SK-N-SH treated with all-trans-retinoic acid at 6 μM for 48 hours (cell line): Measurements from ENCODE around the gene MFN2.

Source experiments
- ATAC-seq: fragments of 200-7000 bp; cut with Tn5 transposase; 3 replicates; pipeline ENCODE4 v1.9.1; 2020; ENCODE audit warnings: mild to moderate bottlenecking, moderate library complexity
- ARNTL ChIP-seq: fragments of 450-650 bp; formaldehyde crosslinking; IDR thresholded peaks from 2 replicates; pipeline ENCODE4 v1.5.0; 2020; ENCODE audit warnings: low read depth, mild to moderate bottlenecking, moderate library complexity, borderline replicate concordance
- CSDC2 ChIP-seq: fragments of 250-450 bp; sonication (Bioruptor Pico); IDR thresholded peaks from 2 replicates; pipeline ENCODE4 v1.5.0; 2020; ENCODE audit warnings: mild to moderate bottlenecking, moderate library complexity
- ESRRG ChIP-seq: fragments of 250-450 bp; sonication (Bioruptor Pico); IDR thresholded peaks from 2 replicates; pipeline ENCODE4 v1.6.1; 2021; ENCODE audit warnings: mild to moderate bottlenecking
- GLIS3 ChIP-seq: fragments of 250-450 bp; sonication (Bioruptor Pico); IDR thresholded peaks from 2 replicates; pipeline ENCODE4 v1.5.0; 2020; ENCODE audit warnings: mild to moderate bottlenecking, moderate library complexity
- OSR1 ChIP-seq: fragments of 250-450 bp; sonication (Bioruptor Pico); IDR thresholded peaks from 2 replicates; pipeline ENCODE4 v1.8.0; 2022; ENCODE audit warnings: moderate library complexity, mild to moderate bottlenecking, inconsistent platforms
- PPARA ChIP-seq: fragments of 250-450 bp; sonication (Bioruptor Pico); IDR thresholded peaks from 2 replicates; pipeline ENCODE4 v1.5.0; 2020; ENCODE audit warnings: mild to moderate bottlenecking, borderline replicate concordance
- SNAI2 ChIP-seq: fragments of 250-450 bp; sonication (Bioruptor Pico); IDR thresholded peaks from 2 replicates; pipeline ENCODE4 v1.5.0; 2020; ENCODE audit warnings: mild to moderate bottlenecking, moderate library complexity
- TCF4 ChIP-seq: fragments of 250-450 bp; sonication (Bioruptor Pico); IDR thresholded peaks from 2 replicates; pipeline ENCODE4 v1.8.0; 2021; ENCODE audit warnings: mild to moderate bottlenecking, moderate library complexity, borderline replicate concordance
- TOX ChIP-seq: fragments of 250-450 bp; sonication (Bioruptor Pico); IDR thresholded peaks from 2 replicates; pipeline ENCODE4 v1.8.0; 2021; ENCODE audit warnings: mild to moderate bottlenecking, moderate library complexity, borderline replicate concordance
- ZFP3 ChIP-seq: fragments of 250-450 bp; sonication (Bioruptor Pico); IDR thresholded peaks from 2 replicates; pipeline ENCODE4 v1.5.0; 2020; ENCODE audit warnings: mild to moderate bottlenecking, moderate library complexity
- ZFP30 ChIP-seq: fragments of 450-650 bp; formaldehyde crosslinking; IDR thresholded peaks from 2 replicates; pipeline ENCODE4 v1.5.0; 2022; ENCODE audit warnings: mild to moderate bottlenecking, moderate library complexity
- ZNF565 ChIP-seq: fragments of 450-650 bp; formaldehyde crosslinking; conservative IDR thresholded peaks from 2 replicates; pipeline ENCODE4 v1.5.0; 2020; ENCODE audit warnings: low read depth, mild to moderate bottlenecking, moderate library complexity
- ZNF70 ChIP-seq: fragments of 450-650 bp; formaldehyde crosslinking; IDR thresholded peaks from 2 replicates; pipeline ENCODE4 v1.5.0; 2020; ENCODE audit warnings: mild to moderate bottlenecking, moderate library complexity
- ZNF8 ChIP-seq: fragments of 450-650 bp; formaldehyde crosslinking; IDR thresholded peaks from 2 replicates; pipeline ENCODE4 v1.5.0; 2020; ENCODE audit warnings: mild to moderate bottlenecking, moderate library complexity
- TF ChIP-seq, protein P1 (sequence below): fragments of 250-450 bp; sonication (Bioruptor Pico); IDR thresholded peaks from 2 replicates; pipeline ENCODE4 v1.5.1; 2021; ENCODE audit warnings: mild to moderate bottlenecking, moderate library complexity
- TF ChIP-seq, protein P2 (sequence below): fragments of 250-450 bp; sonication (Bioruptor Pico); IDR thresholded peaks from 2 replicates; pipeline ENCODE4 v1.8.0; 2020; ENCODE audit warnings: mild to moderate bottlenecking, moderate library complexity, borderline replicate concordance
- TF ChIP-seq, protein P3 (sequence below): fragments of 250-450 bp; sonication (Bioruptor Pico); IDR thresholded peaks from 2 replicates; pipeline ENCODE4 v1.5.0; 2020; ENCODE audit warnings: mild to moderate bottlenecking, moderate library complexity
- TF ChIP-seq, protein P4 (sequence below): fragments of 250-450 bp; sonication (Bioruptor Pico); IDR thresholded peaks from 2 replicates; pipeline ENCODE4 v1.8.0; 2021; ENCODE audit warnings: low read depth, mild to moderate bottlenecking, moderate library complexity, borderline replicate concordance
- TF ChIP-seq, protein P5 (sequence below): fragments of 250-450 bp; sonication (Bioruptor Pico); IDR thresholded peaks from 2 replicates; pipeline ENCODE4 v1.5.1; 2020; ENCODE audit warnings: low read depth, mild to moderate bottlenecking, moderate library complexity

MFN2 gene

DNA sequence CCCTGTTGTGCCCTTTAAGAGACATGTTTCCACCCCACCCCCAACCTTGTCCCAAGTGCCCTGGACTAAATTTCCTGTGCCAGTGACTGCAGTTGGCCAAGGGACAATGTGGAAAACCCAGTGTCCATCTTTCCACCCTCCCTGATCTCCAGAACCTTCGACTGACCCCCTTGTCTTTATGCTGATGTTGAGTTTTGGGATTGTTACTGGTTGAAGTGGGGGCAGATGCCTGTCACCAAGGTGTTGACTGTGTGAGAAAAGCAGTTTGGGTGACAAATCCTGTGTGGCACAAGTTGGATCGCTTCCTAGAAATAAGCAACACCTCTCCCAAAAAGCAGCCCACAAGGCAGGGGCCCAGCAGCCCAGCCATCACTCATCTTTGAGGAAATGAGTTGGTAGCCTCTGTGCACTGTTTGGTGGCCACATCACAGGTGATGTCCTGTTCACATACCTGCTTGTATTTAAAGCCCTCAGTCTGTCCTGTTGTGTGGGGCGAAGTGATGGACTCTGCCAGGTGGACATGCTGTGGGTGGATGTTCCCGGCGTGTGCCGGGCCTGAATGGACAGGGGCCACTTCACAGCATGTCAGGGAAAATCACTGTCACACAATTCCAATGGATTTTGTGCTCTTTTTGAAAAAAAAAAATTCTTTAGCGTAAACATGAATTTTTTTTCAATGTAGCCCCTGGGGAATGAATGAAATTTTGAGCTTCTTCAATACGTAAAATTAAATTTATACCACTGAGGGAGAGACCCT, 32.5 kb downstream of the MFN2 start (continued):
- TF ChIP-seq, protein P1, sequence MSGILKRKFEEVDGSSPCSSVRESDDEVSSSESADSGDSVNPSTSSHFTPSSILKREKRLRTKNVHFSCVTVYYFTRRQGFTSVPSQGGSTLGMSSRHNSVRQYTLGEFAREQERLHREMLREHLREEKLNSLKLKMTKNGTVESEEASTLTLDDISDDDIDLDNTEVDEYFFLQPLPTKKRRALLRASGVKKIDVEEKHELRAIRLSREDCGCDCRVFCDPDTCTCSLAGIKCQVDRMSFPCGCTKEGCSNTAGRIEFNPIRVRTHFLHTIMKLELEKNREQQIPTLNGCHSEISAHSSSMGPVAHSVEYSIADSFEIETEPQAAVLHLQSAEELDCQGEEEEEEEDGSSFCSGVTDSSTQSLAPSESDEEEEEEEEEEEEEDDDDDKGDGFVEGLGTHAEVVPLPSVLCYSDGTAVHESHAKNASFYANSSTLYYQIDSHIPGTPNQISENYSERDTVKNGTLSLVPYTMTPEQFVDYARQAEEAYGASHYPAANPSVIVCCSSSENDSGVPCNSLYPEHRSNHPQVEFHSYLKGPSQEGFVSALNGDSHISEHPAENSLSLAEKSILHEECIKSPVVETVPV (CRISPR knock-in tag), result no peak
- TF ChIP-seq, all 23 proteins: peak for 0

DNA sequence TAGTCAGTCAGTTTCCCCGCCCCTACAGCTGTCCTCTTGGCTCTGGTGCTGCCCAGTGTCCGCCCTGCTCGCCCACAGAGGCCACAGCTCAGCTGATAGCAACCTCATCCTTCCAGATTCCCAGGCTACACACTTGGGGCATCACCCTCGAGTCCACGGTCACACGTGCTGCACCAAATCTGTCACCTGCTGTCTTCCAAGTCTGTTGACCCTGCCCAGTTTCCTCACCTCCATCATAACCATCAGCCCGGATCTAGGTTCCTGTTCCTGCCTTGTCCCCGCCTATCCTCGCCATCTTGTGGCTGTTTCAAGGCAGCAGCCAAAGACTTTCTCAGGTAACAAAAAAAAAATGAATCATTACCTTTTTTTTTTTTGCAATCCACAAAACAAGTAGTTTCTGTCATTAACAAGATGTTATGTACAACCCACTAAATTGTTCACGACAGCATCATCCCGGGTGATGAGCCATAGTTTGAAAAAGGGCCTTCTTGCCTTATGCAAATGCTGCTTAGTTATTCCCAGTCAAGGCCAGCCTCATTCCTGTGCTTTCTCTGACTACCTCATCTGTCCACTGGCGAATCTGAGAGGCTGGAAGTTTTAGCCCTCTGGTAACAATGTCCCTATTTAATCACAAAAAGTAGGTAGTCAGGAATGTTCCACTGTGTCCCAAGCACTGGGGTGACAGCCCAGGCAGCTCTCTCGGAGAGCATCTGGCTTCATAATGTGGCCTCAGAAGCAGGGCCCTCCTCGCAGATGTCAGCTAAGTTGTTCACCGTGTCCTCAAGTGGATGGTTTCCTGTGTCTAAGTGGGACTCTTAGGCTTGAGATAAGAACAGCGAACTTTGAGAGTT, 34.1 kb downstream of the MFN2 start:
- TF ChIP-seq, protein P2, sequence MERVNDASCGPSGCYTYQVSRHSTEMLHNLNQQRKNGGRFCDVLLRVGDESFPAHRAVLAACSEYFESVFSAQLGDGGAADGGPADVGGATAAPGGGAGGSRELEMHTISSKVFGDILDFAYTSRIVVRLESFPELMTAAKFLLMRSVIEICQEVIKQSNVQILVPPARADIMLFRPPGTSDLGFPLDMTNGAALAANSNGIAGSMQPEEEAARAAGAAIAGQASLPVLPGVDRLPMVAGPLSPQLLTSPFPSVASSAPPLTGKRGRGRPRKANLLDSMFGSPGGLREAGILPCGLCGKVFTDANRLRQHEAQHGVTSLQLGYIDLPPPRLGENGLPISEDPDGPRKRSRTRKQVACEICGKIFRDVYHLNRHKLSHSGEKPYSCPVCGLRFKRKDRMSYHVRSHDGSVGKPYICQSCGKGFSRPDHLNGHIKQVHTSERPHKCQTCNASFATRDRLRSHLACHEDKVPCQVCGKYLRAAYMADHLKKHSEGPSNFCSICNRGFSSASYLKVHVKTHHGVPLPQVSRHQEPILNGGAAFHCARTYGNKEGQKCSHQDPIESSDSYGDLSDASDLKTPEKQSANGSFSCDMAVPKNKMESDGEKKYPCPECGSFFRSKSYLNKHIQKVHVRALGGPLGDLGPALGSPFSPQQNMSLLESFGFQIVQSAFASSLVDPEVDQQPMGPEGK (CRISPR knock-in tag), result no peak
- TF ChIP-seq, protein P3, sequence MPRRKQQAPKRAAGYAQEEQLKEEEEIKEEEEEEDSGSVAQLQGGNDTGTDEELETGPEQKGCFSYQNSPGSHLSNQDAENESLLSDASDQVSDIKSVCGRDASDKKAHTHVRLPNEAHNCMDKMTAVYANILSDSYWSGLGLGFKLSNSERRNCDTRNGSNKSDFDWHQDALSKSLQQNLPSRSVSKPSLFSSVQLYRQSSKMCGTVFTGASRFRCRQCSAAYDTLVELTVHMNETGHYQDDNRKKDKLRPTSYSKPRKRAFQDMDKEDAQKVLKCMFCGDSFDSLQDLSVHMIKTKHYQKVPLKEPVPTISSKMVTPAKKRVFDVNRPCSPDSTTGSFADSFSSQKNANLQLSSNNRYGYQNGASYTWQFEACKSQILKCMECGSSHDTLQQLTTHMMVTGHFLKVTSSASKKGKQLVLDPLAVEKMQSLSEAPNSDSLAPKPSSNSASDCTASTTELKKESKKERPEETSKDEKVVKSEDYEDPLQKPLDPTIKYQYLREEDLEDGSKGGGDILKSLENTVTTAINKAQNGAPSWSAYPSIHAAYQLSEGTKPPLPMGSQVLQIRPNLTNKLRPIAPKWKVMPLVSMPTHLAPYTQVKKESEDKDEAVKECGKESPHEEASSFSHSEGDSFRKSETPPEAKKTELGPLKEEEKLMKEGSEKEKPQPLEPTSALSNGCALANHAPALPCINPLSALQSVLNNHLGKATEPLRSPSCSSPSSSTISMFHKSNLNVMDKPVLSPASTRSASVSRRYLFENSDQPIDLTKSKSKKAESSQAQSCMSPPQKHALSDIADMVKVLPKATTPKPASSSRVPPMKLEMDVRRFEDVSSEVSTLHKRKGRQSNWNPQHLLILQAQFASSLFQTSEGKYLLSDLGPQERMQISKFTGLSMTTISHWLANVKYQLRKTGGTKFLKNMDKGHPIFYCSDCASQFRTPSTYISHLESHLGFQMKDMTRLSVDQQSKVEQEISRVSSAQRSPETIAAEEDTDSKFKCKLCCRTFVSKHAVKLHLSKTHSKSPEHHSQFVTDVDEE (CRISPR knock-in tag), result no peak
- TF ChIP-seq, protein P4, sequence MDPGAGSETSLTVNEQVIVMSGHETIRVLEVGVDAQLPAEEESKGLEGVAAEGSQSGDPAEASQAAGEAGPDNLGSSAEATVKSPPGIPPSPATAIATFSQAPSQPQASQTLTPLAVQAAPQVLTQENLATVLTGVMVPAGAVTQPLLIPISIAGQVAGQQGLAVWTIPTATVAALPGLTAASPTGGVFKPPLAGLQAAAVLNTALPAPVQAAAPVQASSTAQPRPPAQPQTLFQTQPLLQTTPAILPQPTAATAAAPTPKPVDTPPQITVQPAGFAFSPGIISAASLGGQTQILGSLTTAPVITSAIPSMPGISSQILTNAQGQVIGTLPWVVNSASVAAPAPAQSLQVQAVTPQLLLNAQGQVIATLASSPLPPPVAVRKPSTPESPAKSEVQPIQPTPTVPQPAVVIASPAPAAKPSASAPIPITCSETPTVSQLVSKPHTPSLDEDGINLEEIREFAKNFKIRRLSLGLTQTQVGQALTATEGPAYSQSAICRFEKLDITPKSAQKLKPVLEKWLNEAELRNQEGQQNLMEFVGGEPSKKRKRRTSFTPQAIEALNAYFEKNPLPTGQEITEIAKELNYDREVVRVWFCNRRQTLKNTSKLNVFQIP, result no peak
- TF ChIP-seq, protein P5, sequence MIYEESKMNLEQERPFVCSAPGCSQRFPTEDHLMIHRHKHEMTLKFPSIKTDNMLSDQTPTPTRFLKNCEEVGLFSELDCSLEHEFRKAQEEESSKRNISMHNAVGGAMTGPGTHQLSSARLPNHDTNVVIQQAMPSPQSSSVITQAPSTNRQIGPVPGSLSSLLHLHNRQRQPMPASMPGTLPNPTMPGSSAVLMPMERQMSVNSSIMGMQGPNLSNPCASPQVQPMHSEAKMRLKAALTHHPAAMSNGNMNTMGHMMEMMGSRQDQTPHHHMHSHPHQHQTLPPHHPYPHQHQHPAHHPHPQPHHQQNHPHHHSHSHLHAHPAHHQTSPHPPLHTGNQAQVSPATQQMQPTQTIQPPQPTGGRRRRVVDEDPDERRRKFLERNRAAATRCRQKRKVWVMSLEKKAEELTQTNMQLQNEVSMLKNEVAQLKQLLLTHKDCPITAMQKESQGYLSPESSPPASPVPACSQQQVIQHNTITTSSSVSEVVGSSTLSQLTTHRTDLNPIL (CRISPR knock-in tag), result no peak
- TF ChIP-seq PPARA (no peak), SNAI2 (no peak), OSR1 (CRISPR knock-in tag) (no peak), ZNF565 (CRISPR knock-in tag) (no peak), GLIS3 (CRISPR knock-in tag) (no peak), TCF4 (CRISPR knock-in tag) (no peak), ZFP30 (CRISPR knock-in tag) (no peak), CSDC2 (no peak), TOX (CRISPR knock-in tag) (no peak), ZFP3 (CRISPR knock-in tag) (no peak), ZNF70 (CRISPR knock-in tag) (no peak), ESRRG (no peak)
- ATAC-seq, result no peak; the same call in 2 of the 3 replicates

DNA sequence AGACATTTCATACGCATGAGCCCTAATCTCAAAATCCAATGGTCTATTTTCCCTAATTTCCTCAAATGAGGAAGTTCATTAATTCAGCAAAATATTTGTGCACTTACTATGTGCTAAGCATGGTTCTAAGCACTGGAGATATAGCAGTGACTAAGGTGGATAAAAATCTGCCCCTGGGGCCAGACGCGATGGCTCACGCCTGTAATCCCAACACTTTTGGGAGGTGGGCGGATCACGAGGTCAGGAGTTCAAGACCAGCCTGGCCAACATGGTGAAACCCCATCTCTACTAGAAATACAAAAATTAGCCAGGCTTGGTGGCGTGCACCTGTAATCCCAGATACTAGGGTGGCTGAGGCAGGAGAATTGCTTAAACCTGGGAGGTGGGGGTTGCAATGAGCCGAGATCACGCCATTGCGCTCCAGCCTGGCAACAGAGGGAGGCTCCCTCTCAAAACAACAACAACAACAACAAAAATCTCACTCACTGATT, 34.8 kb downstream of the MFN2 start:
- no peak for ATAC-seq
- TF ChIP-seq ESRRG (no peak), ZNF8 (CRISPR knock-in tag) (no peak), ZNF70 (CRISPR knock-in tag) (no peak), ARNTL (CRISPR knock-in tag) (no peak), PPARA (no peak), ZFP30 (CRISPR knock-in tag) (no peak), OSR1 (CRISPR knock-in tag) (no peak)
- TF ChIP-seq, protein P2 (CRISPR knock-in tag), result no peak
